ENCODE results near the gene LYL1.

Gene LYL1

DNA sequence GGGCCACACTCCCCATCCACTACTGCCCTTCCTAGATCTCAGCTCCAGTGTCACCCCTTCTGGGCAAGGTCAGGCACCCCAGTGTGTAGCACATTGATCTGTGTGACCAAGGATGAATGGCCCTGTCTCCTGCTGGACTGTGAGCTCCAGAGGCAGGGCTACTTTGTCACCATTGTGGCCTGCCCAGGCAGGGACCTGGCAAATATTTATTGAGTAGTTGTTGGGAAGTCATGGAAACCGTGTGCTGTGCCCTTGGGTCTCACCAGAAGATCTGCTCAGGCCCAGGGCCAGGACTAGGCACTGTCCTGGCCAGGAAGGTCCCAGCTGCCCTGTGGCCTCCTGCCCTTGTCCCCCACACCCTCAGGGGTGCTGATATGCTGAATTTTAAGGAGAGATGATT lies 25.9 kb upstream of the LYL1 start:
- no peak for DNase-seq

DNA sequence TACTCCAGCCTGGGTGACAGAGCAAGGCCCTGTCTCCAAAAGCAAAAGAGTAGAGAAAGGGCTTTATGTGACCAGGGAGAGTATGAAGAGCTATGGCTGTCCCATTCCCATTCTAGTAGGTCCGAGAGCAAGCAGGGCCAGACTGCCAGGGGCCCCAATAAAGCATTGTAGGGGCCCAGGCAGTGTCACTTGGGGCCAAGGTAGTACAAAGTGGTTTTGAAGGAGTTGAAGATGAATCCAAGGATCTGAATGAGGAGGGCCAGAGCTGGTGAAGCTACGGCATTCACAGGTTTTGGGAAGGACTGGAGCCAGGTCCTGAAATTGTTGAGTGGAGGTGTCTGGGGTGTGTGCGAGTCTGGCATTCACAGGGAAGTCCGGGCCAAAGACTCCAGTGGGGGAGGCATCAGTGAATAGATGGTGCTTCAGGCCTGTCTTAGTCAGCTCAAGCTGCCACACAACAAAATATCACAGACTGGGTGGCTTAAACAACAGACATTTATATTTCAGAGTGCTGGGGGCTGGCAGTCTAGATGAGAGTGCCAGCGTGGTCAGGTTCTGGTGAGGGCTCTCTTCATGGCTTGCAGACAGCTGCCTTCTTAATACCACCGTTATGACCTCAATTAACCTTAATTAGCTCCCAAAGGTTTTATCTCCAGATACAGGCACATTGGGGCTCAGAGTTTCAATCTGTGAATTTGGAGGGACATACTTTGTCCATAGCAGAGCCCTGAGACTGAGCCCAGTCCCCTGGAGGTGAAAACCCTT lies 25.3 kb upstream of the LYL1 start:
- DNase-seq, result no peak

DNA sequence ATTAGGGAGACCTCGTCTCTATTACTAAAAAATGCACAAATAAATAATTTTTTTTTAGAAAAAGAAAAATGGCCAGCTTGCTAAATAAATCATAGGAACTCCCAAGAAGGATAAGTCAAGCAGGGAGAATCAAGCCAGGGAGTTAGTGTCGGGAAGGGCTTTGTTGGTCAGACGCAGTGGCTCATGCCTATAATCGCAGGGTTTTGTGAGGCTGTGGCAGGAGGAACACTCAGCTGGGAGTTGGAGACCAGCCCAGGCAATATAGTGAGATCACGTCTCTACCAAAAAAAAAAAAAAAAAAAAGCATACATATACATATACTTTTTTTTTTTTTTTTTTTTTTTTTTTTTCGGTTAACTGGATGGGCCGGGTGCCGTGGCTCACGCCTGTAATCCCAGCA lies 24.4 kb upstream of the LYL1 start:
- no peak for DNase-seq

DNA sequence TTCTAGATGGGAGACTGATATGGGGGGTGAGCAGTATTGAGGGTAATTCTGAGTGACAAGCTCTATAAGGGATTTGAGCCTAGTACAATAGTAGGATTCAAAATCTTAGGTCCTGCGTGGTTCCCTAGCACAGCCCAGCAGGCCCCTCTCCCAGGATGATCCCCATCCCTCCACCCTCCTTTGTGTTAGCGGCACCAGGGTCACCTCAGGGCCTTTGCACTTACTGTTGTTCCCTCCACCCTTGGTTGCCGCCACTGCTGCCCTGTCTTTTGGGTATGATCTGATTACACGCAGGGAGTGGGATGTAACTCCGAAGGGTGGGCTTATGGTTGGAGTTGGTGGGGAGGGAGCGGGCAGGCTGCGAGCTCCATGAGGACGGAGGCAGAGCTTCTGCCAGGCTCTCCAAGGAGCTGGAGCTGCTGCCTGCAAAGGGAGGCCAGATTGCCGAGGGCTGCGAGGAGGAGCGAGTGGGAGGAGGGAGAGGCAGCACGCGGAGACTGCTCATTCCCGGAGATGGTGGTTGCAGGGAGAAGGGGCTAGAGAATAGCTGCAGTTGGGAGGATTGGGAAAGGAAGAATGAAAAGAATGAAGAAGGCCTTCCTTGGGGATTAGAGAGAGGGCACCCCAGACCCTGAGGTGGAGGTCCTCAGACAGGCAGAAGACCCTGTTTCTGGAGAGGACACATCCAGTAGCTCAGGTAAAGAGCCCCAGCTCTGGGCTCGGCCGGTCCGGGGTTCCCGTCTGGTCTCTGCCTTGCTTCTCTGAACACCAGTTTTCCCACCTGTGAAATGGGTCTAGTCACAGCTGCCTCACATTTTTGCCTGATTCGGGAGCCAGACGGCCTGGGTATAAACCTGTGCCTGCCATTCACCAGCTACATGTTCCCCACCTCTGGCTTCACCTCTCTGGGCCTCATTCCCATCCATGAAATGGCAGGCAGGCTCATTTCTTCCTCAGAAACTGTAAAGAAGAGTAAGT lies 20.6 kb upstream of the LYL1 start:
- no peak for DNase-seq

GRCh38 chr19:13122275-13122878 lies 19.7 kb upstream of the LYL1 start:
- DNase-seq, result no peak

- DNase-seq, result no peak
Measured at GRCh38 chr19:13121551-13122274, 19.1 kb upstream of the LYL1 start.

DNA sequence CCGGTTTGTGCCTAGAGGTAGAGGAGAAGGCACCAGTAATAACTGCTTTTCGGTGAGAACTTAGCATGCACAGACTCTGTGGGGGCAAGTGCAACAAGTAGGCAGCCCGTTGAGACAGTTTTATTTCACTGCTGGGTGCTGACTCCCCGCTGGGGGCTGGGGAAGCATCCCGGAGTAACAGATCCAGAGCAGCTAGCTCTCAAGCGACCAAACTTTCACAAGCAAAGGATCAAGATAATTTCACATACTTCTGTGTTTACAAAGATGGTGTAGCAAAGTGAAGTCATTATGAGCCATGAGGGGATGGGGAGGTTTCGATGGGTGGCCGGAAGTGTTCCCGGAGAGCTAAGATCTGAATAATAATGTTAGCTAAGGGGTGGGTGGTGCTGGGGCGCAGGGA lies 18.2 kb upstream of the LYL1 start:
- DNase-seq, result no peak

- no peak for DNase-seq
Measured at GRCh38 chr19:13120031-13120430, 17.4 kb upstream of the LYL1 start.

- no peak for DNase-seq
Measured at GRCh38 chr19:13119627-13120026, 17.0 kb upstream of the LYL1 start.

DNA sequence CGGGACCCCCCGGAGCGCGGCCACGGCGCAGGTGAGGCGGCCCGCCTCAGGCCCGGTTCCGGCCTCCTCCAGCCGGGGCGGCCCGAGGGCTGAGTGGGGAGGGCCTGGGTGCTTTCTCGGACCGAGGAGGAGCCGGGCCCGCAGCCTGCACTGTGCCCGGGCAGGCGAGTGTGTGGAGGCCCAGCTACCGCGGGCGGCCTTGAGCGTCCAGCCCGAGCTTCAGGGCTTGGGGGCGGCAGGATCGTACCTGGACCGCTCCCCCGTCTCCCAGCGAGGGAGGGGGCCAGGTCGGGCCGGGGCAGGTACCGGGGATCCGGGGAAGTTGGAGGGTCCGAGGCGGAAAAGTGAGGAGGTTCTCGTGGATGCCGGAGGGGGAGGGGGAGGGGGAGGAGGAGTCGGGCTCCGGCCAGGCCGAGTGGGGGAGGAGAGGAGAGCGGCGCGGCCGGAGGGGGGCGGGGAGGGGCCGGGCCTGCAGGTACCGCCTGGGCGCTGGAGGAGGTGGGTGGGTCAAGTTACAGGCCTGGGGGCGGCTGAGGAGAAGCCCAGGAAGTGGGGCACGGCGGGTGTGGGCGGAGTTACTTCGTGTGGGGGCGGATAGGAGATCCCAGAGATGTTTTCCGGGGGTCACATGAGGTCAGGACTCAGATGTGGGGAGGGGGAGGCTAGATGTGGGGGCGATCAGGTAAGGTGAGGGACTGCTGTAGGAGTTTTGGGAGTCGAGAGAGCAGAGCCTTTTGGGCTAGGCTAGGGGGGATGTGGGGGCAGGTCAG lies 16.0 kb upstream of the LYL1 start:
- peak; percentile 56 for DNase-seq

DNA sequence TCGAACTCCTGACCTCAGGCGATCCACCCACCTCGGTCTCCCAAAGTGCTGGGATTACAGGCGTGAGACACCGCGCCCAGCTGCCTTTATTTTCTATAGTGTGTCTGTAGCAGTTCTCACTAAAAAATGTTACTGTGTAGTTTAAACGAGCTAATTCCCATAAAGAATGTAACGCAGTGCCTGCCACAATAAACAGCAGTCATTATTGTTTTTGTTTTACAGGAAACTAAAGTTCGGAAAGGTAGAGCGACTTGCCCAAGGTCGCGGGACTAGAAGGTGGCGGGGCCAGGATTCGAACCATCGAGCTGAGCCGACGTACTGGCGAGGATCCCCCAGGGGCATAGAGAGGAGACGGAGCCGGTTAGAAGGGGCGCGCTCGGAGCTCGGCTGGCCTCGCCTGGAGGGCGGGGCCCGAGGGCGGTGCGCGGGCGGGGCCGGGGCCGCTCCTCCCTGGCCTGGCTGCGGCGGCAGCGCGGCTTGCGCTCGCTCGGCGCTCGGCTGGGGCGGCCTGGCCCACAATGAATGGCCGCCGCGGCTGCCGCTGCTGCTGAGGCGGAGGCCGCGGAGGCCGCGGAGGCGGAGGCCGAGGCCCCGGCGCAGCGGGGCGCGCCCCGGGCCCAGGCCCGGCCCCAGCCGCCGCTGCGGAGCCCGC lies 15.2 kb upstream of the LYL1 start, which contains the start of gene NACC1:
TSS of gene NACC1 (plus strand) at position 493 of the 652 bp plus-strand sequence. CDS start 16,944 bp downstream, outside the sequence.
- DNase-seq, result peak; percentile 94

DNA sequence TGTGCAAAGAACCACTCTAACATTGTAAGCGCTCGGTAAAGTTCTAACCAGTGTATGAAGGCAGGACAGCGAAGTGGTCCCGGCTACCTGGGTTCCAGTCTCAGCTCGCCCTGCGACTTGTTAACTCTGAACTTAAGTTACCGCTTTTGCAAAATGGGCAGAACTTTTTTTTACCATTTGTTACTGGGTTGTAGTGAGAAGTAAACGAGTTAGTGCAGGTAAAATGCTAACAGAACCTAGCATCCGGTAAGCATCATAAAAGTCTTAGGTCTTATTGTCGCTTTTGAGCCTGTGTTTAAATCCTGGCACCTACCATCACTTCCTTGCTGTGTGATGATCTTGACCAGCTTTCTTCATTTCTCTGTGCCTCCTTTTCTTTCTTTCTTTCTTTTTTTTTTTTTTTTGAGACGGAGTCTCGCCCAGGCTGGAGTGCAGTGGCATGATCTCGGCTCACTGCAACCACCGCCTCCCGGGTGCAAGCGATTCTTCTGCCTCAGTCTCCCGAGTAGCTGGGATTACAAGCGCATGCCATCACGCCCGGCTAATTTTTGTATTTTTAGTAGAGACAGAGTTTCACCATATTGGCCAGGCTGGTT lies 14.6 kb upstream of the LYL1 start:
- no peak for DNase-seq

DNA sequence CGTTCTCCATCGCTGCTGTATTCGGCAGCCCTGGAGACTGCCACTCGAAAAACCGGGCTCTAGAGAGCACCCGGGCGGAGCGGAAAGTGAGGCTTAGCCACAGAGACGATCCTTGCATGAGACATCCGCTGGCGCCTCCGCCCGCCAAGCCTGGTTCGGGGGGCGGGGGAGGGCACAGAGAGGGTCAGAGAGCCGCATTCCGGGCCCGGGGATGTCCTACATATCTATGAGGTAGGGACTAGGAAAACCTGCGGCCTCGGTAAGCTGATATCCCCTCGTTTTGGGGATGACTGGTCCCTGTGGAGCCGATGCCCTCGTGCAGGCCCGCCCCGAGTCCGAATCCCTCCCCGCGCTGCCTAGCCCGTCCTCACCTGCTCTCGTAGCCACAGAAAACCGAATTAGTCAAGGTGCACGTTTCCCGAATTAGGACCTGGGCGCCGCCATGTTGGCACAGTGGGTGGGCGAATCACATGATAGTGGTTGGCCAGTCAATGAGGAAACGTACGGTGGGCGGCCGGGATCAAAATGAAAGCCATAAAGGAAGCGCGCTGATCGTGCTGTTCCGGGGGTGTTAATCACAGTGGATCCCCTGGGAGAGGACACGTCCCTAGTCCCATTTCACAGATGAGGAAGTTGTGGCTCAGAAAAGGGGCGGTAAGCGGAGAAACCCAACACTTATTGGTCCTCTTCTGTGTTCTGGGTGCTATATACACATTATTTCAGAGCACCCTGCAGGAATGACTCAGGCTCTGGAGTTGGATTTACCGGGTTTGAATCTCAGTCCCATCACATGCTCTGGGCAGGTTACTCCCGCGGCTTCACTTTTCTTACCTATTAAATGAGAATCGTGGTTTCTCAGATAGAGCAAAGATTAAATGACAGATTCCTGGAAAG lies 13.9 kb upstream of the LYL1 start, which contains the start of gene TRMT1:
TSS of gene TRMT1 (minus strand) at position 459 of the 894 bp plus-strand sequence. CDS start at position 118, 341 bp downstream.
- DNase-seq, result peak; percentile 96

DNA sequence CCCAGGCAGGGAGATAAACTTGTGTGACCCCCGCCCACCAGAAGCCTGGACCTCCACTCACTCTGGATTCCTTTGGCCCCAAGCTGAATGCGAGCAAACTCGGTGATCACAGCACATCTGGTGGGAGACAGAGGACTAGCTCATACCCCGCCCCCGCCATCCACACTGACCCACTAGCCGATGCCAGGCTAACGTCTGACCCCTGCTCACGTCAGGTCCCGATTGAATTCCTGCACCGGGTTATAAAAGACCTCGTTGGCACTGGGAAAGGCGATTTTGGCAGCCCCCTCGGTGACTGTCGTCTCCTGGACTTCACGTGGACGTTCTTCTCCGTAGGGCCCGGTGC lies 13.3 kb upstream of the LYL1 start:
- DNase-seq, result no peak

DNA sequence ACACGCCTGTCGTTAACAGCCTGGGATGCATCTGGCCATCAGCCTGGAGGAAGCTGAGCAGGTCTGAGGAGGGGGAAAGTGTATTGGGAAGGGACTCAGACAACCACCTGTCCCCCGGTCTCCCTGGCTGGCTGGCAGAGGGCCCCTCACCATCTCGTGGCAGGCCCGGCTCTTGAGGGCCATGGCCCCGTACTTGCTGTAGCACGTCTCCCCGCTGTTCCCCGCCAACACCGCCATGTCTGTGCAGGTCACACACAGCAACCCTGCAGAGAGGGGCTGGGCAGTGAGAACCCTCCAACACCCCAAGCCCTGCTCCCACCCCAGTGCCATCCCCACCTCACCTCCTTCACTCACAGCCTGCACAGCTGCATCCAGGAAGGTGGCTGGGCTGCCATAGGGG lies 9.9 kb upstream of the LYL1 start:
- DNase-seq, result no peak

- DNase-seq, result no peak
Measured at GRCh38 chr19:13110099-13110610, 7.5 kb upstream of the LYL1 start.

DNA sequence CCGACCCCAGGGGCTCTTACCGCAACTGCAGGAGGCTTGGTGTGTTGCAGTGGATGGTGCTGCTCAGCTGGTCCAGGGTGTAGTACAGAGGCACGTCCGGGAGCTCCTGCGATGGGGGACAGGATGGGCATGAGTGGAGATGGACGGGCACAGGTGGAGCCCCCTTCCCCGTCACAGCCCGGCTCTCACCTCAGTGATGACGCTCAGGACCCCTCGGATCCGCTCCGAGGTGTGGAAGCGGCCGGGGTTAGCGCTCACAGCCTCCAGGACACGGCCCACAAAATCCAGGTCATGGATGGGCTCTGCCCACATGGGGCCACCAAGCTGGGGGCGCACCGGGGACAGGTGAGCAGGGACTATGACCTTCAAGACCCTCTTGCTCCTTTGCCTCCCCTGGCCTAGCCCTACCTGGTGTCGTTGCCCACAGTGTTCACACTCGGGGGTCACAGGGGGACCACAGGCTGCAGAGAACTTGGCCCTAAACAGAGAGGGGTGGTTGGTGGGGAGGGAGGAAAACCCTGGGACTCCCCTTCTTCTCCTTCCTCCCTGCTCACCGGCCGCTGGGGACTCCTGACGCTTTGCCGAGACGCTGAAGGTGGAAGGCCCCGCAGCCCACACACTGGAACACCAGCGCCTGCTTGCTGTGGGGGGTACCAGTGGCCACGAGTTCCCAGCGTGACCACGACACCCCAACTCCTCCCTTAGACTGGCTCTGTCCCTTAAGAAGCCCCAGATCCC lies 6.9 kb upstream of the LYL1 start:
- no peak for DNase-seq

DNA sequence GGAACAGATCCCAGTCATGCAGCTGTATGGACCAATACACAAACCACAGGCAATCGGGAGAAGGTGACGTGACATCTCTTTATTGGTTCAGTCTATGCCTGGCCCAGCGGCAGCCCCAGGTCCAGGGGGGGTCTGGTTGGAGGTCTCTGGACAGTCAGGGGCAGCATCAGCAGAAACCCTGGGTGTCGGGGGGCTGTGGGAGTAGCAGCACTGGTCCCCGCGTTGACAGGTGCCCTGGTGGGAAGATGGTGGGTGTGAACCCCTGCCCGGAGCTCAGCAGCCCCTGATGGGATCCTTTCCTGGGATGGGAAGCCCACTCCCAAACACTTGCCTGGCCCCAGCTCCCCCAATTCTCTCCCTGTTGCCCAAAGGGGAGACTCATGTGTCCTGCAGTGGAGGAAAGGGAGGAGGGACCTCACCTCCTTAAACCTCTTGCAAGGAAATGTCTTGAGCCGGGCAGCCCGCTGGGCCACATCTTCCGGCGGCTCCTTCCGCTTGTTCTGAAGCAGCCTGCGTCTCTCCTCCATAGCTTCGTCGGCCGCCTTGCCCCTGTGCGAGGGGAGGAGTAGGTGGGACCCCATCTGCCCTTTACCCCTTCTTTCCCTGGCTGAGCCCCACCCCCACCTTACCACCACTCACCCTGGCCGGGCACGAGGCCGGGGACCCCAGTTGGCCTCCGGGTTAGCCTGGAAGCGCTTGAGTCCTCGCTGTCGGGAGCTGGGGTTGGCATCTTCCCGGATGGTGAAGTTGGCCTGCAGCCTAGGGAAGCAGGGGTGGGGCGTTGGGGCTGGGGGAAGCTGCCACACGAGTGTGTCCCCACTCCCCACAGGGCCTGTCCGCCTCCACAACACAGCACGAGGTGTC lies 2.4 kb upstream of the LYL1 start:
- peak; percentile 51 for DNase-seq

Measured in RPMI8226 (cell line).